Brain microvascular endothelial cell (primary cell): Measurements from ENCODE around the gene PCDHA4.
"Not testable (repeated sequence)": the region's sequence is repeated elsewhere in the genome, so short reads cannot be mapped to it uniquely, and the experiment has no call there.

Source experiments
- DNase-seq: peaks from one replicate; pipeline ENCODE4 v3.0.0-alpha.2; 2020
- H3K27ac ChIP-seq: fragments of 250-450 bp; sonication (Bioruptor Pico); 2 replicates; pipeline ENCODE4 v1.5.1; 2020; ENCODE audit warnings: mild to moderate bottlenecking, moderate library complexity
- H3K27me3 ChIP-seq: fragments of 250-450 bp; sonication (Bioruptor Pico); replicated peaks from 2 replicates; pipeline ENCODE4 v1.5.1; 2020; ENCODE audit warnings: mild to moderate bottlenecking
- H3K36me3 ChIP-seq: fragments of 250-450 bp; sonication (Bioruptor Pico); replicated peaks from 2 replicates; pipeline ENCODE4 v1.5.1; 2020; ENCODE audit warnings: mild to moderate bottlenecking
- H3K4me3 ChIP-seq: 2 replicates; pipeline ENCODE4 v1.5.1; 2011; ENCODE audit warnings: low read depth, mild to moderate bottlenecking, control low read depth, low read length, moderate library complexity
- CTCF ChIP-seq: IDR thresholded peaks from 2 replicates; pipeline ENCODE4 v1.5.1; 2011; ENCODE audit warnings: low read depth, mild to moderate bottlenecking, moderate library complexity, low read length, control low read depth, inconsistent platforms; ENCODE audit errors: missing control alignments
- in situ Hi-C: cut with HindIII; loops from 2 replicates; pipeline ENCODE4 v1.10.0; 2017; ENCODE audit warnings: low sequenced_read_pairs, low pct_ligation_motif_present

The PCDHA4 gene

GRCh38 chr5:140848139-140849102 is 41.6 kb downstream of the PCDHA4 start, which contains the start of gene PCDHA9:
Gene PCDHA9, plus strand, starts transcription at chr5:140848382. Its CDS starts 114 bp downstream, at chr5:140848496.
- TF ChIP-seq CTCF, result peak; percentile 7
- DNase-seq, in situ Hi-C loops, H3K27me3 ChIP-seq, H3K4me3 ChIP-seq, H3K27ac ChIP-seq, H3K36me3 ChIP-seq: not testable (repeated sequence)

- DNase-seq, H3K27ac ChIP-seq, H3K36me3 ChIP-seq, H3K4me3 ChIP-seq, H3K27me3 ChIP-seq, in situ Hi-C loops: not testable (repeated sequence)
These were observed 43.2 kb downstream of the PCDHA4 start for GRCh38 chr5:140849831-140850634.

- Histone ChIP-seq H3K4me3 (no peak within 1 kb of the TSS), H3K27ac (no peak within 1 kb of the TSS), H3K27me3 (no peaks in the 10 kb centered on the region), H3K36me3 (no peaks in the 10 kb centered on the region)
- no peak for DNase-seq
- in situ Hi-C loops, result no loop called here
- TF ChIP-seq CTCF, result no peak
These were observed 49.2 kb downstream of the PCDHA4 start, which contains the start of gene PCDHA10 for GRCh38 chr5:140855772-140856674. Gene PCDHA10, plus strand, starts transcription at chr5:140855897. Its CDS starts 152 bp downstream, at chr5:140856049.

- no peak overlapping the region for H3K4me3 ChIP-seq
- DNase-seq, result no peak
- H3K36me3 ChIP-seq, result no peaks in the 10 kb centered on the region
- H3K27ac ChIP-seq, result no peak overlapping the region
- no peaks in the 10 kb centered on the region for H3K27me3 ChIP-seq
- no peak for TF ChIP-seq CTCF
- in situ Hi-C loops, result no loop called here
These were observed 50.5 kb downstream of the PCDHA4 start for GRCh38 chr5:140857177-140857986.

GRCh38 chr5:140857987-140858240 is 51.0 kb downstream of the PCDHA4 start:
- H3K36me3 ChIP-seq, result no peaks in the 10 kb centered on the region
- H3K4me3 ChIP-seq, result no peak overlapping the region
- in situ Hi-C loops, result no loop called here
- DNase-seq, result no peak
- H3K27me3 ChIP-seq, result no peaks in the 10 kb centered on the region
- TF ChIP-seq CTCF, result no peak
- H3K27ac ChIP-seq, result no peak overlapping the region
